Uterus (tissue), 2 donors: ENCODE results near the gene ZFP30.

Source experiments
- POLR2A ChIP-seq, 2 donors: fragments of 450-650 bp; IDR thresholded peaks; one replicate each; pipeline ENCODE4 v1.6.1; 2016; ENCODE audit warnings: antibody characterized with exemption in 2 of 2, mild to moderate bottlenecking in 1 of 2, moderate library complexity in 1 of 2
- TF ChIP-seq, protein P1 (sequence below), 4 experiments: fragments of 200-600 bp in 2 of 4; fragments of 450-650 bp in 2 of 4; sonication (generic) in 2 of 4; IDR thresholded peaks; one replicate each; pipeline ENCODE4 v1.5.1; 2016 to 2019; ENCODE audit warnings: antibody characterized with exemption in 4 of 4, mild to moderate bottlenecking in 2 of 4, moderate library complexity in 1 of 4

DNA sequence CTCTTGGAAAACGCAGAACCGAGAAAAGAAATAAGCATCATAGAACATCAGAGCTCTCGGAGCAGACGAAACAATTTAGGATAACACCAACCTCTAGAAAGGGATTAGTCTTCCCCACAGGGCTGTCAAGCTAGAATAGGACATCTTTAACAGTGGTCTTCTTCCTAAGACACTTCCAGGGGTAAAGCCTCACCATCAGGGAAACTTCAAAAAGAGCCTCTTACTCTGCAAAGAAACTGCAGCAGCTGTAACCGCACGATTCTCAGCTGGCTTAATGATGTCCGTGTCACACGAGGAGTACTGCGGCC lies 61.3 kb downstream of the ZFP30 start:
- TF ChIP-seq, protein P1, sequence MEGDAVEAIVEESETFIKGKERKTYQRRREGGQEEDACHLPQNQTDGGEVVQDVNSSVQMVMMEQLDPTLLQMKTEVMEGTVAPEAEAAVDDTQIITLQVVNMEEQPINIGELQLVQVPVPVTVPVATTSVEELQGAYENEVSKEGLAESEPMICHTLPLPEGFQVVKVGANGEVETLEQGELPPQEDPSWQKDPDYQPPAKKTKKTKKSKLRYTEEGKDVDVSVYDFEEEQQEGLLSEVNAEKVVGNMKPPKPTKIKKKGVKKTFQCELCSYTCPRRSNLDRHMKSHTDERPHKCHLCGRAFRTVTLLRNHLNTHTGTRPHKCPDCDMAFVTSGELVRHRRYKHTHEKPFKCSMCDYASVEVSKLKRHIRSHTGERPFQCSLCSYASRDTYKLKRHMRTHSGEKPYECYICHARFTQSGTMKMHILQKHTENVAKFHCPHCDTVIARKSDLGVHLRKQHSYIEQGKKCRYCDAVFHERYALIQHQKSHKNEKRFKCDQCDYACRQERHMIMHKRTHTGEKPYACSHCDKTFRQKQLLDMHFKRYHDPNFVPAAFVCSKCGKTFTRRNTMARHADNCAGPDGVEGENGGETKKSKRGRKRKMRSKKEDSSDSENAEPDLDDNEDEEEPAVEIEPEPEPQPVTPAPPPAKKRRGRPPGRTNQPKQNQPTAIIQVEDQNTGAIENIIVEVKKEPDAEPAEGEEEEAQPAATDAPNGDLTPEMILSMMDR (IDR thresholded peaks at IDR 0.05) = no peak
- no peak for TF ChIP-seq POLR2A (IDR thresholded peaks at IDR 0.05)
